Mammary epithelial cell (primary cell): ENCODE data around the gene CD82.

Experiments
- CTCF ChIP-seq, 2 donors: IDR thresholded peaks in 1 of 2; conservative IDR thresholded peaks in 1 of 2; 2 replicates each; pipeline ENCODE4 v1.5.1; 2011 to 2012; ENCODE audit warnings: inconsistent platforms in 2 of 2, low read length in 2 of 2, mild to moderate bottlenecking in 2 of 2, control low read depth in 1 of 2, low read depth in 1 of 2; ENCODE audit not compliant: insufficient read depth in 1 of 2; ENCODE audit errors: extremely low read depth in 1 of 2
- EZH2 ChIP-seq: IDR thresholded peaks from 2 replicates; pipeline ENCODE4 v1.6.1; 2012; ENCODE audit warnings: low read length, inconsistent platforms, borderline replicate concordance

GRCh38 chr11:44533921-44534711 lies 31.3 kb upstream of the CD82 start:
- TF ChIP-seq CTCF (conservative IDR thresholded peaks at IDR 0.05 in 1 of 2, IDR thresholded peaks at IDR 0.05 in 1 of 2; ENCODE audit: extremely low read depth in 1 of 2, insufficient read depth in 1 of 2, low read depth in 1 of 2, low read length in 2 of 2) = no peak
- TF ChIP-seq EZH2 = no peak
